ENCODE data around the gene TMEM255B.

Gene TMEM255B

GRCh38 chr13:113749507-113749906 lies 9.5 kb upstream of the TMEM255B start:
- H3K27me3 ChIP-seq (replicated peaks; ENCODE audit: insufficient read depth, low read length), result peaks cover 14% of the 10 kb centered on the region; the same call in 1 of the 2 replicates
- no peaks in the 10 kb centered on the region for H3K9me2 ChIP-seq (replicated peaks; ENCODE audit: insufficient read depth, low read length)
- no peak overlapping the region for H2AFZ ChIP-seq (ENCODE audit: low read length)
- H3K4me3 ChIP-seq (ENCODE audit: low read length), result no peak overlapping the region
- no peaks in the 10 kb centered on the region for H4K20me1 ChIP-seq (ENCODE audit: insufficient read depth, low read length)
- H3K9me3 ChIP-seq (replicated peaks; ENCODE audit: insufficient read depth, low read length), result no peaks in the 10 kb centered on the region
- H3K36me3 ChIP-seq (replicated peaks; ENCODE audit: insufficient read depth, low read length), result no peaks in the 10 kb centered on the region
- no peak overlapping the region for H3K27ac ChIP-seq (ENCODE audit: low read length)
- H3K4me1 ChIP-seq (ENCODE audit: low read length), result peaks cover 4% of the 10 kb centered on the region
- TF ChIP-seq EZH2 (optimal IDR thresholded peaks at IDR 0.05; ENCODE audit: low read depth, low read length) (no peak), EZH2phosphoT487 (IDR thresholded peaks at IDR 0.05; ENCODE audit: low read length) (no peak)
- TF ChIP-seq, protein P1, sequence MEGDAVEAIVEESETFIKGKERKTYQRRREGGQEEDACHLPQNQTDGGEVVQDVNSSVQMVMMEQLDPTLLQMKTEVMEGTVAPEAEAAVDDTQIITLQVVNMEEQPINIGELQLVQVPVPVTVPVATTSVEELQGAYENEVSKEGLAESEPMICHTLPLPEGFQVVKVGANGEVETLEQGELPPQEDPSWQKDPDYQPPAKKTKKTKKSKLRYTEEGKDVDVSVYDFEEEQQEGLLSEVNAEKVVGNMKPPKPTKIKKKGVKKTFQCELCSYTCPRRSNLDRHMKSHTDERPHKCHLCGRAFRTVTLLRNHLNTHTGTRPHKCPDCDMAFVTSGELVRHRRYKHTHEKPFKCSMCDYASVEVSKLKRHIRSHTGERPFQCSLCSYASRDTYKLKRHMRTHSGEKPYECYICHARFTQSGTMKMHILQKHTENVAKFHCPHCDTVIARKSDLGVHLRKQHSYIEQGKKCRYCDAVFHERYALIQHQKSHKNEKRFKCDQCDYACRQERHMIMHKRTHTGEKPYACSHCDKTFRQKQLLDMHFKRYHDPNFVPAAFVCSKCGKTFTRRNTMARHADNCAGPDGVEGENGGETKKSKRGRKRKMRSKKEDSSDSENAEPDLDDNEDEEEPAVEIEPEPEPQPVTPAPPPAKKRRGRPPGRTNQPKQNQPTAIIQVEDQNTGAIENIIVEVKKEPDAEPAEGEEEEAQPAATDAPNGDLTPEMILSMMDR (IDR thresholded peaks at IDR 0.05; ENCODE audit: low read length), result no peak
- H3K4me2 ChIP-seq (ENCODE audit: low read depth, low read length), result no peak overlapping the region
- DNase-seq, result no peak
- H3K79me2 ChIP-seq (ENCODE audit: low read length), result no peaks in the 10 kb centered on the region
- H3K9ac ChIP-seq (ENCODE audit: low read length), result no peak overlapping the region
- H3F3A ChIP-seq (ENCODE audit: insufficient read depth, low read length), result peaks cover 3% of the 10 kb centered on the region; the same call in 1 of the 2 replicates

DNA sequence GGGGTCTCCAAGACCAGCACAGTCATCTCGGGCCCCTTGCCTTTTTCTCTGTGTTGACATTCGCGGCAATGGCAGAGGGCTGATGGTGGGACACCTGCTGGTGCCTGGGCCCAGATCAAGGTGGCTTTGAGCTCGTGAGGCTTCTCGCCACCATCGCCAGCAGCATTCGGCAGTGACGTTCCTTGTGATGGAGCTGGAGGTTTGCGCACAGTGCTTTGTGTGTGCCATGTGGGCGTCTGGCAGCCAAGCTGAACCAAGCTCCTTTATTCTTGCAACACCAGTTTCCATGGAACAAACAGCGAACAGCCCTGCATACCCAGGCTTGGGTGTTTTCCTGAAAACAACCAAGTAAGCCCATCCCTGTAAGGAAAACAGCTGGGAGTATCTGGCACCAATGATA lies 9.1 kb upstream of the TMEM255B start:
- H3K9me3 ChIP-seq (replicated peaks; ENCODE audit: insufficient read depth, low read length), result no peaks in the 10 kb centered on the region
- H3K4me3 ChIP-seq (ENCODE audit: low read length), result no peak overlapping the region
- no peak for DNase-seq
- H3K27ac ChIP-seq (ENCODE audit: low read length), result no peak overlapping the region
- peaks cover 3% of the 10 kb centered on the region; the same call in 1 of the 2 replicates for H3F3A ChIP-seq (ENCODE audit: insufficient read depth, low read length)
- H3K36me3 ChIP-seq (replicated peaks; ENCODE audit: insufficient read depth, low read length), result no peaks in the 10 kb centered on the region
- no peak overlapping the region for H3K4me2 ChIP-seq (ENCODE audit: low read depth, low read length)
- TF ChIP-seq, protein P1 (IDR thresholded peaks at IDR 0.05; ENCODE audit: low read length), result no peak
- TF ChIP-seq EZH2 (optimal IDR thresholded peaks at IDR 0.05; ENCODE audit: low read depth, low read length), result no peak
- TF ChIP-seq EZH2phosphoT487 (IDR thresholded peaks at IDR 0.05; ENCODE audit: low read length), result no peak
- H4K20me1 ChIP-seq (ENCODE audit: insufficient read depth, low read length), result no peaks in the 10 kb centered on the region
- no peaks in the 10 kb centered on the region for H3K79me2 ChIP-seq (ENCODE audit: low read length)
- peaks cover 14% of the 10 kb centered on the region; the same call in 1 of the 2 replicates for H3K27me3 ChIP-seq (replicated peaks; ENCODE audit: insufficient read depth, low read length)
- H3K9ac ChIP-seq (ENCODE audit: low read length), result no peak overlapping the region
- H3K9me2 ChIP-seq (replicated peaks; ENCODE audit: insufficient read depth, low read length), result no peaks in the 10 kb centered on the region
- H2AFZ ChIP-seq (ENCODE audit: low read length), result no peak overlapping the region
- no peaks in the 10 kb centered on the region for H3K4me1 ChIP-seq (ENCODE audit: low read length)

- Histone ChIP-seq H3K4me3 (ENCODE audit: low read length) (no peak overlapping the region), H3K9me2 (replicated peaks; ENCODE audit: insufficient read depth, low read length) (no peaks in the 10 kb centered on the region), H2AFZ (ENCODE audit: low read length) (no peak overlapping the region), H3K4me1 (ENCODE audit: low read length) (no peaks in the 10 kb centered on the region), H4K20me1 (ENCODE audit: insufficient read depth, low read length) (no peaks in the 10 kb centered on the region), H3K9ac (ENCODE audit: low read length) (no peak overlapping the region), H3K27me3 (replicated peaks; ENCODE audit: insufficient read depth, low read length) (peaks cover 14% of the 10 kb centered on the region; the same call in 1 of the 2 replicates), H3K4me2 (ENCODE audit: low read depth, low read length) (no peak overlapping the region), H3K9me3 (replicated peaks; ENCODE audit: insufficient read depth, low read length) (no peaks in the 10 kb centered on the region), H3K27ac (ENCODE audit: low read length) (no peak overlapping the region), H3F3A (ENCODE audit: insufficient read depth, low read length) (peaks cover 3% of the 10 kb centered on the region; the same call in 1 of the 2 replicates), H3K36me3 (replicated peaks; ENCODE audit: insufficient read depth, low read length) (no peaks in the 10 kb centered on the region), H3K79me2 (ENCODE audit: low read length) (no peaks in the 10 kb centered on the region)
- TF ChIP-seq EZH2phosphoT487 (IDR thresholded peaks at IDR 0.05; ENCODE audit: low read length), result no peak
- TF ChIP-seq, protein P1 (IDR thresholded peaks at IDR 0.05; ENCODE audit: low read length), result no peak
- TF ChIP-seq EZH2 (optimal IDR thresholded peaks at IDR 0.05; ENCODE audit: low read depth, low read length), result no peak
- DNase-seq, result no peak
Measured at GRCh38 chr13:113750554-113751399, 8.2 kb upstream of the TMEM255B start.
